Measurements from ENCODE around the gene FGD3.

DNA sequence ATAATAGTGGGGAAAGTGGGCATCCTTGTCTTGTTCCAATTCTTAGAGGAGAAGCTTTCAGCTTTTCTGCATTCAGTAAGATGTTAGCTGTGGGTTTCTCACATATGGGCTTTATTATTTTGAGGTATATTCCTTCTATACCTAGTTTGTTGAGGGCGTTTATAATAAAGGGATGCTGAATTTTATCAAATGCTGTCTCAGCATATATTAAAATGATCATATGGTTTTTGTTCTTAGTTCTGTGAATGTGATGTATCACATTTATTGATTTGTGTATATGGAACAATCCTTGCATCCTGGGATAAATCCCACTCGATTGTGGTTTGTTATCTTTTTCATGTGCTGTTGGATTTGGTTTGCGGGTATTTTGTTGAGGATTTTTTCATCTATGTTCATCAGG, 43.1 kb downstream of the FGD3 start:
- TF ChIP-seq CTCF (IDR thresholded peaks at IDR 0.05) (no peak), POLR2A (IDR thresholded peaks at IDR 0.05) (no peak)

All from testis (tissue), 2 donors.